Effector memory CD4-positive, alpha-beta T cell (primary cell): Measurements from ENCODE around the gene ARMH1.

Experiments
- DNase-seq, 3 donors: peaks; one replicate each; pipeline ENCODE4 v3.0.0-alpha.2; 2020
- H3K27ac ChIP-seq: 2 replicates; pipeline ENCODE4 v1.7.0; 2013; ENCODE audit warnings: mild to moderate bottlenecking, low read length, moderate library complexity; ENCODE audit not compliant: insufficient read depth, poor library complexity, severe bottlenecking
- H3K27me3 ChIP-seq: replicated peaks from 2 replicates; pipeline ENCODE4 v1.7.0; 2013; ENCODE audit warnings: mild to moderate bottlenecking, low read length; ENCODE audit not compliant: insufficient read depth, control insufficient read depth, poor library complexity, severe bottlenecking
- H3K36me3 ChIP-seq: 2 replicates; pipeline ENCODE4 v1.7.0; 2013; ENCODE audit warnings: mild to moderate bottlenecking, low read length, moderate library complexity; ENCODE audit not compliant: control insufficient read depth, insufficient read depth
- H3K4me1 ChIP-seq: 2 replicates; pipeline ENCODE4 v1.7.0; 2013; ENCODE audit warnings: low read length, mild to moderate bottlenecking; ENCODE audit not compliant: control insufficient read depth, insufficient read depth, poor library complexity, severe bottlenecking
- H3K4me3 ChIP-seq: 2 replicates; pipeline ENCODE4 v1.7.0; 2013; ENCODE audit warnings: low read length, low read depth, mild to moderate bottlenecking; ENCODE audit not compliant: insufficient read depth, poor library complexity, severe bottlenecking
- H3K9me3 ChIP-seq: 2 replicates; pipeline ENCODE4 v1.7.0; 2013; ENCODE audit warnings: mild to moderate bottlenecking, low read length, moderate library complexity; ENCODE audit not compliant: control insufficient read depth

Gene ARMH1

DNA sequence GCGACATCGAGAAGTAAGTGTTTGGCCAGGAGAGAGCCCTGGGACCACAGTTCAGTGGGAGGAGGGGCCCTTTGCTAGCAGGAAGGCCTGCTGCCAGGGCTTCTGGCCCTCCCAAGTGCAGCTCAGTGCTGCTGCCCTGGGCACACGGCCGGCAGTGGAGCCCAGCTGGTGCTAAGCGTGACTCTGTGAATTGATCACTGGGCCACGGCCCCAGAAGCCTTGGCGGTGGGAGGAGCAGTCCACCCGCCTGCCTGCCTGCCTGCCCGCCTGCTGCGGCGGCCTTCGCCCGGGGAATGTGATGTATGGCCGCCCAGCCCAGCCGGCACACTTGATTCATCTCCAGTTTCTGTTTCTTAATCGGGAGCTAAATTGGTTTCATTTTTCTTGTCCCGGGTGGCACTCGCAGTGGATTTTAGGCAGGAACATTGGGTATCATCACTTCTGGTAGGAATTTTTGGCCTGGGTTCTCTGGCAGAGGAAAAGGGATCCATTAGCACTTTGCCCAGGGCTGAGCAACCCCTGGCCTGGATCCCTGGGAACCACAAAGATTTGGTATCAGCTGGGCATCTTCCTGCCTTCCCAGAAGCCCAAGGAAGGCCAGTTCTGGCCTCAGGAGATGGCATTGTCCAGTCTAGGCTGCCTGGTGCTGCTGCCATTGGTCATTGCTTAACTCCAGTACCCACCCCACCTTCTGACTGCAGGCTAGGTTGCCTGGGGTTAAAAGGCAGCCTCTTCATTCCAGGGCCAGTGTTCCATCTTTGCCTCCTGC is 28.9 kb upstream of the ARMH1 start:
- Histone ChIP-seq H3K9me3 (no peaks in the 10 kb centered on the region), H3K4me1 (no peaks in the 10 kb centered on the region), H3K27me3 (no peaks in the 10 kb centered on the region), H3K27ac (no peak overlapping the region), H3K4me3 (no peak overlapping the region), H3K36me3 (peaks cover 98% of the 10 kb centered on the region)
- no peak for DNase-seq

DNA sequence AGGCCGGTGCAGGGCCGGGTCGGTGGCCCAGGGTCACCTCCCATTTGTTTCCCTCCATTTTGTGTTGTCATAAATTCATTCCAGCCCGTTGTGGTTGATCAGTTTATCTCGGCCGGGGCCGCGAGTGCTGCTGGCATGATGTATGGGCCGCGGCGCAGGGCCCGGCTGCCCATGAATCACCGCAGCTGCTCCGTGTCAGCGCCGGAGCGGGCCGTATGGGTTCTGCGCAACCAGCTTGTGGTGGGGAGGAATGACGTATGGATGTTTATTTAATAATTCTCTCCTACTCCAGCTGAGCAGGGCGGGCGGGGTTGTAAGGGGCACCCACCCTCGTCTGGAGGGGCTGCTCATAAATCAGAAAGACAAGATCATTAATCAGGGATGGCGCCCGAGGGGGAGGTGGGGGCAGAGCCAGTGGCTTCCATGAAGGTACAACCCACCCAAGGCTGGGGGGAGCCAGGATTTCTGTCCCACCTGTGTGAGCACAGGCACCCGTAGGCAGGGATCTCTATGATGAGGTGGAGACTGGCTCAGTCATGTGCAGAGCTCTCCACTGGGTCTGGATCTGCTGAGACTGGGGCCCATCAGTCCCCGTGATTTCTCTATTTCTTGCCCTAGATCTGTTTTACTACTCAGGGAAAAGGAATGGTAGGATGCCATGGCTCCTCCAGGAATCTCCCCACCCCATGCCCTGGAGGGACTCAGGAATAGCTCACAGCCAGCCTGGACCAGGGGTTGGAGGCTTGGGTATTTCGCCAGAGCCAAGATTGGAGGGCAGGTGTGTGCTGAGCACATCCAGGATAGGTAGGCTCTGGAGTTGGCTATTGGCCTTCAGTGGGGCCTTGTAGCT is 28.0 kb upstream of the ARMH1 start:
- H3K4me1 ChIP-seq, result no peaks in the 10 kb centered on the region
- no peak for DNase-seq
- H3K4me3 ChIP-seq, result no peak overlapping the region
- H3K9me3 ChIP-seq, result no peaks in the 10 kb centered on the region
- H3K36me3 ChIP-seq, result peaks cover 95% of the 10 kb centered on the region
- no peak overlapping the region for H3K27ac ChIP-seq
- no peaks in the 10 kb centered on the region for H3K27me3 ChIP-seq

DNA sequence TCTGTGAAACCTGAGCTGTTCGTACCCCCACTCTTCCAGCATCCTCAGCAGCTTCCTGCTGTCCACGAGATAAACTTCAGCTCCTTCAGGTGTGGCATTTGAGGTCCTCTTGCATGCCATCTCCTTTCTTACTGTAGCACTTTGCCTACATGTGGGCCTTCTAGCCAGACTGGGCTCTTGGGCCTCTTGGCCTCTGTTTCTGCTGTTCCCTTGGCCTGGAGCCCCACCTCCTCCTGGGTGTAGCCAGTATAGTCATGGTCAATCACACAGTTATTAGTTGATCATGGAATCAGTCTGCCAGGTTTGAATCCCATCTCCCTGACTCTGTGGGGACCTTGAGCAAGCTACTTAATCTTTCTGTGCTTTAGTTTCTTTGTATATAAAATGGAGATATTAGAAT is 26.6 kb upstream of the ARMH1 start:
- H3K9me3 ChIP-seq, result no peaks in the 10 kb centered on the region
- no peaks in the 10 kb centered on the region for H3K4me1 ChIP-seq
- no peak overlapping the region for H3K27ac ChIP-seq
- DNase-seq, result no peak
- no peaks in the 10 kb centered on the region for H3K27me3 ChIP-seq
- peaks cover 82% of the 10 kb centered on the region for H3K36me3 ChIP-seq
- H3K4me3 ChIP-seq, result no peak overlapping the region

DNA sequence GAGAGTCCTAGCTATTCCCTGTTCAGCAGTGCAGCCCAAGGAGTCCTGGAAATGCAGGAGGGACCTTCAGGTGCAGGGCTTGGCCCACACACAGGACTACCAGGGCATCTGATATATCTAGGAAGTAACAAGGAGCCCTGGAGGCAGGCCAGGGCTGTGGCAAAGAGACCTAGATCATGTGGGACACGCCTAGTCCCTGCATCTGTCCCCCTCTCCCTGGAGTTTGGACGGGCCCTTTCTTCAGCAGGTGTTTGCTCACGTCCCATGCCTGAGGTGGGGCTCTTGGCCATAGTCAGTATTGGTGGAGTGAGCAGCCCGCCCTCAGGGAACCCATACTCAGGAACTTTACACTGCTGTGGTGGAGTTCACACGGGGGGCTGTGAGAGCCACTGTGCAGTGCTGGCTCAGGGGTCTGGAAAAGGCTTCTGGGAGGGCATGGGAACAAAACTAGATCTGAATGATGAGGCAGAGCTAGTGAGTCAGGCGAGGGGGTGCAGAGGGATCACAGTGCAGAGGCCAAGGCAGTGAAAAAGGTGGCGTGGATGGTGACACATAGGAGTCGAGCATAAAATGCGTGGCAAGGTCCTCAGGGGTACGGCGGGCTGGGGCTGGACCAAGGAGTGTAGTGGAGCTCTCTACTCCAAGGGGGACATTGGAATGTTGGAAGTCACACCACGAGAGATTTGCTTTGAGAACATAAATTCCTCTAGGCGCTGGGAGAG is 25.8 kb upstream of the ARMH1 start:
- no peaks in the 10 kb centered on the region for H3K27me3 ChIP-seq
- H3K4me3 ChIP-seq, result no peak overlapping the region
- peaks cover 75% of the 10 kb centered on the region for H3K36me3 ChIP-seq
- no peaks in the 10 kb centered on the region for H3K4me1 ChIP-seq
- no peaks in the 10 kb centered on the region for H3K9me3 ChIP-seq
- no peak for DNase-seq
- H3K27ac ChIP-seq, result no peak overlapping the region

DNA sequence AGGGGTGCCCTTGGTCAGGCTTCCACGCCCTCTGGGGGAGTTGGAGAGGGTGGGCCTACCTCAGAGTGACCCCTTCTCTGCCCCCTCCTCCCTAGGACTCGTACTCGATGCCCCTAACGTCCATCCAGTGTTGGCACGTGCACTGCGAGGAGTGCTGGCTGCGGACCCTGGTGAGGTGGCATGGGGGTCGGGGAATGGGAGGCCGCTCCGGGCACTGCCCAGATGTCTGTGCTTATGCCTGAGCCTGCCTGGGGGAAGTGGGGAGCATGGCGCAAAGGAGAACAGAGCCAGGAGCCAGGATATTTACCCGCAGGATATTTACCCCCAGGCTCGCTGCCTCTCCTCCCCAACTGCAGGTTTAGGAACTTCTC is 24.7 kb upstream of the ARMH1 start:
- Histone ChIP-seq H3K9me3 (no peaks in the 10 kb centered on the region), H3K27me3 (no peaks in the 10 kb centered on the region), H3K36me3 (peaks cover 64% of the 10 kb centered on the region), H3K4me1 (no peaks in the 10 kb centered on the region), H3K27ac (no peak overlapping the region), H3K4me3 (no peak overlapping the region)
- DNase-seq, result no peak

DNA sequence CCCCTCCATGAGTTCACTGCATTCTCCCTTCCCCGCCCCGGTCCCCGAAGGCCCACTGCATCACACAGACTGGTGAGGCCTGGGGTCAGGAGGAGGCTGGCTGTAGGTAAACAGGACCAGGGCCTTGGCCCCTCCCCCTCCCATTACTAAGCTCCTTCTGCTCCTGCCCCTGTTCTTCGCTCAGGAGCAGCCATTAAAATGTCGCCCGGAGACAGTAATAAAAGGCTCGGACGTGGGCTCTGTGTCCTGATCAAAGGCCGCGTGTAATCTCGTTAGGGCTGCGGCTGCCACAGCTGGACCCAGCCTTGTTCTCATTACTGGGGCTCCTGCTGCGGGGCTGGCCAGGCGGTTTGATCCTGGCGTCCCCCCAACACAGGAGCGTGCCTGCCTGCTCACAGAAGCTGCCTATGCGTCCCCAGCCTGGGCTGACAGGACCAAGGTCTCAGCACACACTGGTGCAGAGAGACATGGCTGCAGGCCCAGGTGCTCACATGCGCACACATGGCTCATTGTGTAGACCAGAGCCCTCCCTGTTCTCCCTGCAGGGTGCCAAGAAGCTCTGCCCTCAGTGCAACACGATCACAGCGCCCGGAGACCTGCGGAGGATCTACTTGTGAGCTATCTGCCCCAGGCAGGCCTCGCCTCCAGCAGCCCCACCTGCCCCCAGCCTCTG is 24.2 kb upstream of the ARMH1 start:
- Histone ChIP-seq H3K27me3 (no peaks in the 10 kb centered on the region), H3K36me3 (peaks cover 59% of the 10 kb centered on the region), H3K27ac (no peak overlapping the region), H3K4me3 (no peak overlapping the region), H3K4me1 (no peaks in the 10 kb centered on the region), H3K9me3 (no peaks in the 10 kb centered on the region)
- no peak for DNase-seq

DNA sequence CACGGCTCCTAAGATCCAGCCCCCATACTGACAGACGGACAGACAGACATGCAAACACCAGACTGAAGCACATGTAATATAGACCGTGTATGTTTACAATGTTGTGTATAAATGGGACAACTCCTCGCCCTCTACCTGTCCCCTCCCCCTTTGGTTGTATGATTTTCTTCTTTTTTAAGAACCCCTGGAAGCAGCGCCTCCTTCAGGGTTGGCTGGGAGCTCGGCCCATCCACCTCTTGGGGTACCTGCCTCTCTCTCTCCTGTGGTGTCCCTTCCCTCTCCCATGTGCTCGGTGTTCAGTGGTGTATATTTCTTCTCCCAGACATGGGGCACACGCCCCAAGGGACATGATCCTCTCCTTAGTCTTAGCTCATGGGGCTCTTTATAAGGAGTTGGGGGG is 23.4 kb upstream of the ARMH1 start:
- no peak overlapping the region for H3K4me3 ChIP-seq
- no peaks in the 10 kb centered on the region for H3K4me1 ChIP-seq
- H3K27me3 ChIP-seq, result no peaks in the 10 kb centered on the region
- no peaks in the 10 kb centered on the region for H3K9me3 ChIP-seq
- DNase-seq, result no peak
- peaks cover 52% of the 10 kb centered on the region for H3K36me3 ChIP-seq
- no peak overlapping the region for H3K27ac ChIP-seq

DNA sequence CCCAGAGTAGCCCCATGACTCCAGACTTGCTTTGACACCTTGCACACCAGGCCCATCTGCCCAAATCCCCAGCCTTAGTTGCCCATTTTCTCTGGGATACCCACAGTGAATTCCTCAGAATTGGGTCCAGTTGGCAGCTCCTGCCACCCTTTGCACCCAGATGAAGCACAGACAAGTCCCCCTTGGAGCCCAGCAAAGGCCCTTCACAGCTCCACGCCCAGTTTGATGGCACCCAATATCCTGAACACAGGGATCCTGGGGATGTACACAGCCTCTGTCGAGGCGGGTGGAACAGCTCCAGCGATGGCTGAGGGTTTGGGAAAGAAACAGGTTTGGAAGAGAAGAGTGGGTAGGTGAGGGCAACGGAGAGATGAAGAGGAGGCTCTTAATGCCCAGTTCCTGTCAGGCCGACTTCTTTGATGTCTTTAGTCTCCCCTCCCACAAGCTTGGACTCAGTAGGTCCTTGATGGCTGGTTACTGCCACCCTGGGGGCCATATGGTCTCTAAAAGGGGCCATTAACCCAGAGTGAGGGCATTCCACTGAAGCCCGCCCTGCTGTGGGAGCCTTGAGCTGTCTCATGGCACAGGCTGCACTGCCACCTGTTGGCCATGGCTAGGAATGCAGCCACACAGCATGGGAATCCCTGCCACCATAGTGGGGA is 21.9 kb upstream of the ARMH1 start:
- Histone ChIP-seq H3K4me1 (no peaks in the 10 kb centered on the region), H3K9me3 (no peaks in the 10 kb centered on the region), H3K27ac (no peak overlapping the region), H3K4me3 (no peak overlapping the region), H3K36me3 (peaks cover 36% of the 10 kb centered on the region), H3K27me3 (no peaks in the 10 kb centered on the region)
- peak; percentile 46 to 63 (median 48) for DNase-seq

DNA sequence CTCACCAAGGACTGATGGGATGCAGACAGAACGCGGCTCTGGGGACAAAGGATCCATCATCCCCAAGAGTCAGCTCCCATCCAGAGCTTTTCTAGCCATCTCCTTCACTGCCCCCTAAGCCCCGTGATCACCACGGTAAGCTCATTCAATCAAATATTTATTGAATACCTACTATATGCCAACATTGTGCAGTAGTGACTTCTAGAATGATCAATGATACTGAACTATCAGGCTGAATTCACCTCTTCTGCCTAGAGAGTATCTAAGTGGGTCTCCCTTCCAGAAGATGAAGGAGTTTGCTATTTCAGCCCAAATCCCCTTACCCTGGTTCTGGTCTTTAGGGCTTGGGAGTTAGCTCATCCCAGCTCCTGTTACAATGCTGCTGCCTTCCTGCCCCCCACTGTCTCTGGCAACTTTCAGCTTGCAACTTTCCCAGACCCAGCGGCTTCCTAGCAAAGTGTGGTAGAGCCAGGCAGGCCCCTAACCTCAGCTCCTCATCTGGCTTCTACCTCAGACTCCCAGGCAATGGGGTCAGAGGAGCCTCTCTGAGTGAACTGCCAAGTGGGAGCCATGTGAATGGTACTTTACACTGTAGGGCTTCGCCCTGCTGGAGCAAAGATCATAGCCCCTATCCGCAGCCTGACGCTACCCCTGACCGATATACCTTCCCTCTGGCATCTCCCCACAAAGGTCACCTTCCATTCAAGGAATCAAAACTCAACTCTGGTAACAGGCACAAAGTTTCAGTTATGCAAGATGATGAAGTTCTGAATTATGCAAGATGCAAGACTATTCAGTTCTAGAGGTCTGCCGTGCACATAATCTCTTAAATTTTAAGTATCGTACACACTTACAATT is 21.2 kb upstream of the ARMH1 start:
- Histone ChIP-seq H3K36me3 (peaks cover 29% of the 10 kb centered on the region), H3K27ac (no peak overlapping the region), H3K9me3 (no peaks in the 10 kb centered on the region), H3K27me3 (no peaks in the 10 kb centered on the region), H3K4me3 (no peak overlapping the region), H3K4me1 (no peaks in the 10 kb centered on the region)
- DNase-seq, result no peak
